KMS-11 (cell line): ENCODE data around the gene BRSK2.

Experiments
- H2AFZ ChIP-seq: fragments of 200-600 bp; sonication (generic); 2 replicates; pipeline ENCODE4 v1.6.1; 2016; ENCODE audit warnings: antibody characterized with exemption, mixed run types, low read depth
- H3K27ac ChIP-seq: fragments of 200-600 bp; sonication (generic); 2 replicates; pipeline ENCODE4 v1.6.1; 2016; ENCODE audit warnings: mild to moderate bottlenecking, mixed run types
- H3K27me3 ChIP-seq: fragments of 200-600 bp; sonication (generic); 2 replicates; pipeline ENCODE4 v1.6.1; 2017; ENCODE audit warnings: mild to moderate bottlenecking, low read depth, mixed run types, moderate library complexity; ENCODE audit not compliant: insufficient read depth
- H3K36me3 ChIP-seq: fragments of 200-600 bp; sonication (generic); 2 replicates; pipeline ENCODE4 v1.6.1; 2017; ENCODE audit warnings: mild to moderate bottlenecking, mixed run types; ENCODE audit not compliant: insufficient read depth
- H3K4me1 ChIP-seq: fragments of 200-600 bp; sonication (generic); 2 replicates; pipeline ENCODE4 v1.6.1; 2016; ENCODE audit warnings: mild to moderate bottlenecking, low read depth, mixed run types; ENCODE audit not compliant: poor library complexity, severe bottlenecking
- H3K4me2 ChIP-seq: fragments of 200-600 bp; sonication (generic); 2 replicates; pipeline ENCODE4 v1.7.0; 2016; ENCODE audit warnings: mild to moderate bottlenecking, mixed run types
- H3K4me3 ChIP-seq: fragments of 200-600 bp; sonication (generic); IDR thresholded peaks from 2 replicates; pipeline ENCODE4 v1.6.1; 2017; ENCODE audit warnings: low read depth, low read length, mixed read lengths; ENCODE audit not compliant: insufficient read depth
- H3K79me2 ChIP-seq: fragments of 200-600 bp; sonication (generic); 2 replicates; pipeline ENCODE4 v1.6.1; 2016; ENCODE audit warnings: low read depth, mixed run types; ENCODE audit not compliant: insufficient read depth
- H3K9ac ChIP-seq: fragments of 200-600 bp; sonication (generic); 2 replicates; pipeline ENCODE4 v1.6.1; 2016; ENCODE audit warnings: mild to moderate bottlenecking, mixed run types
- H4K20me1 ChIP-seq: fragments of 200-600 bp; sonication (generic); 2 replicates; pipeline ENCODE4 v1.6.1; 2016; ENCODE audit warnings: mild to moderate bottlenecking, mixed run types; ENCODE audit not compliant: insufficient read depth
- CTCF ChIP-seq: fragments of 200-600 bp; sonication (generic); conservative IDR thresholded peaks from 2 replicates; pipeline ENCODE4 v1.6.1; 2017; ENCODE audit warnings: low read depth, mild to moderate bottlenecking, antibody characterized with exemption, low read length, moderate library complexity, mixed read lengths

Gene BRSK2

GRCh38 chr11:1479678-1480118 lies 90.0 kb downstream of the BRSK2 start:
- no peak for TF ChIP-seq CTCF
- Histone ChIP-seq H2AFZ (no peak overlapping the region), H4K20me1 (no peaks in the 10 kb centered on the region), H3K27me3 (no peaks in the 10 kb centered on the region), H3K36me3 (no peaks in the 10 kb centered on the region), H3K27ac (no peak overlapping the region), H3K4me3 (no peak overlapping the region), H3K9ac (no peak overlapping the region), H3K4me2 (no peak overlapping the region), H3K79me2 (no peaks in the 10 kb centered on the region), H3K4me1 (no peaks in the 10 kb centered on the region)

- Histone ChIP-seq H3K4me2 (no peak overlapping the region), H3K4me1 (no peaks in the 10 kb centered on the region), H3K9ac (no peak overlapping the region), H3K36me3 (no peaks in the 10 kb centered on the region), H2AFZ (no peak overlapping the region), H3K79me2 (no peaks in the 10 kb centered on the region), H3K4me3 (no peak overlapping the region), H3K27ac (no peak overlapping the region), H4K20me1 (no peaks in the 10 kb centered on the region), H3K27me3 (no peaks in the 10 kb centered on the region)
- no peak for TF ChIP-seq CTCF
Observed at GRCh38 chr11:1480191-1480554, 90.4 kb downstream of the BRSK2 start.

- Histone ChIP-seq H3K27me3 (no peaks in the 10 kb centered on the region), H3K79me2 (no peaks in the 10 kb centered on the region), H3K9ac (no peak overlapping the region), H3K4me2 (no peak overlapping the region), H3K4me1 (no peaks in the 10 kb centered on the region), H4K20me1 (no peaks in the 10 kb centered on the region), H3K27ac (no peak overlapping the region), H3K36me3 (no peaks in the 10 kb centered on the region), H3K4me3 (no peak overlapping the region), H2AFZ (no peak overlapping the region)
- TF ChIP-seq CTCF: no peak
Observed at GRCh38 chr11:1480555-1481482, 91.1 kb downstream of the BRSK2 start.

- Histone ChIP-seq H3K36me3 (no peaks in the 10 kb centered on the region), H2AFZ (no peak overlapping the region), H3K4me1 (no peaks in the 10 kb centered on the region), H3K4me2 (no peak overlapping the region), H3K79me2 (no peaks in the 10 kb centered on the region), H3K4me3 (no peak overlapping the region), H3K27ac (no peak overlapping the region), H3K9ac (no peak overlapping the region), H3K27me3 (no peaks in the 10 kb centered on the region), H4K20me1 (no peaks in the 10 kb centered on the region)
- TF ChIP-seq CTCF: no peak
Observed at GRCh38 chr11:1481483-1481825, 91.7 kb downstream of the BRSK2 start.
